ENCODE measurements around the gene CYTH2. TPM values are rescaled to one million over a fixed set of nuclear protein-coding genes. Genes with fewer than 3 reads are reported as not detected.

Gene CYTH2
- polyA plus RNA-seq, 1 donor from 2014 or later = 397 TPM

DNA sequence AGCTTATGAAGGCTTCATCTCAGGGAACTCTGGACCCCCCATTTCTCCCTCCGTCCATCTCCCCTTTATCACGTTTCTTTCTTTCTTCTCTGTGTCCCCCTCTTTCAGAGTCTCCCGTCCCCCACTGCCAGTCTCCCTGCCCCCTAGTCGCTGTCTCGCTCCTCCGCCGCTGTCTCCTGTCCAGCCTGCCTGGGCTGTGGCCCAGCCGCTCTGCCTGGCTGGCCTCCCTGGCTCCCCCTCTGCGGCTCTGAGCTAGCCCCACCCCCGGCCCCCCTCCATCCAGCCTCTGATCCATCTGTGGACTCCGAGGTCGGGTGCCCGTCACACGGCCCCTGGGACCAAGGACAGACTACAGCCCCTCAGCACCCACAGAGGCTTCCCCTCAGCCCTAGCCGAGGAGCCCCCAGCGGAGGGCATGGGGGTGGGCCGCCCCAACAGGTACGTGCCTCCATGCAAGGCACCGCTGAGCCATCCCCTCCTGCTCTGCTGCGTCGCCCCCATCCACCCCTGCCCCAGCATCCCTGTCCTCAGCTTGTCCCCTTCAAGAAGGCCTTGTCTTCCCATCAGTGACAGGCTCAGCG is 14.9 kb upstream of the CYTH2 start:
- Histone ChIP-seq H4K20me1 (ENCODE audit: insufficient read depth) (no peaks in the 10 kb centered on the region), H3K27me3 (ENCODE audit: insufficient read depth, low read depth, low read length) (no peaks in the 10 kb centered on the region), H3K9me2 (ENCODE audit: insufficient read depth, low read length) (no peaks in the 10 kb centered on the region), H3F3A (ENCODE audit: insufficient read depth, low read length, poor library complexity, severe bottlenecking) (no peaks in the 10 kb centered on the region), H3K4me2 (ENCODE audit: low read length) (no peak overlapping the region), H3K9ac (ENCODE audit: low read length) (no peak overlapping the region), H2AFZ (ENCODE audit: low read depth, low read length) (no peak overlapping the region), H3K4me3 (ENCODE audit: low read length) (no peak overlapping the region), H3K36me3 (ENCODE audit: insufficient read depth, low read length) (no peaks in the 10 kb centered on the region), H3K79me2 (replicated peaks; ENCODE audit: insufficient read depth, low read length) (no peaks in the 10 kb centered on the region), H3K27ac (ENCODE audit: low read length) (no peak overlapping the region), H3K9me3 (ENCODE audit: low read length) (no peaks in the 10 kb centered on the region)
- no peak for TF ChIP-seq EZH2 (IDR thresholded peaks at IDR 0.05; ENCODE audit: borderline replicate concordance, insufficient read depth, low read length, poor library complexity, severe bottlenecking)
- TF ChIP-seq EP300 (conservative IDR thresholded peaks at IDR 0.05; ENCODE audit: poor library complexity, severe bottlenecking) = no peak
- TF ChIP-seq, protein P1, sequence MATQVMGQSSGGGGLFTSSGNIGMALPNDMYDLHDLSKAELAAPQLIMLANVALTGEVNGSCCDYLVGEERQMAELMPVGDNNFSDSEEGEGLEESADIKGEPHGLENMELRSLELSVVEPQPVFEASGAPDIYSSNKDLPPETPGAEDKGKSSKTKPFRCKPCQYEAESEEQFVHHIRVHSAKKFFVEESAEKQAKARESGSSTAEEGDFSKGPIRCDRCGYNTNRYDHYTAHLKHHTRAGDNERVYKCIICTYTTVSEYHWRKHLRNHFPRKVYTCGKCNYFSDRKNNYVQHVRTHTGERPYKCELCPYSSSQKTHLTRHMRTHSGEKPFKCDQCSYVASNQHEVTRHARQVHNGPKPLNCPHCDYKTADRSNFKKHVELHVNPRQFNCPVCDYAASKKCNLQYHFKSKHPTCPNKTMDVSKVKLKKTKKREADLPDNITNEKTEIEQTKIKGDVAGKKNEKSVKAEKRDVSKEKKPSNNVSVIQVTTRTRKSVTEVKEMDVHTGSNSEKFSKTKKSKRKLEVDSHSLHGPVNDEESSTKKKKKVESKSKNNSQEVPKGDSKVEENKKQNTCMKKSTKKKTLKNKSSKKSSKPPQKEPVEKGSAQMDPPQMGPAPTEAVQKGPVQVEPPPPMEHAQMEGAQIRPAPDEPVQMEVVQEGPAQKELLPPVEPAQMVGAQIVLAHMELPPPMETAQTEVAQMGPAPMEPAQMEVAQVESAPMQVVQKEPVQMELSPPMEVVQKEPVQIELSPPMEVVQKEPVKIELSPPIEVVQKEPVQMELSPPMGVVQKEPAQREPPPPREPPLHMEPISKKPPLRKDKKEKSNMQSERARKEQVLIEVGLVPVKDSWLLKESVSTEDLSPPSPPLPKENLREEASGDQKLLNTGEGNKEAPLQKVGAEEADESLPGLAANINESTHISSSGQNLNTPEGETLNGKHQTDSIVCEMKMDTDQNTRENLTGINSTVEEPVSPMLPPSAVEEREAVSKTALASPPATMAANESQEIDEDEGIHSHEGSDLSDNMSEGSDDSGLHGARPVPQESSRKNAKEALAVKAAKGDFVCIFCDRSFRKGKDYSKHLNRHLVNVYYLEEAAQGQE (IDR thresholded peaks at IDR 0.05; ENCODE audit: borderline replicate concordance) = no peak
- TF ChIP-seq POLR2AphosphoS5 (IDR thresholded peaks at IDR 0.05) = no peak
- TF ChIP-seq RAD21 (conservative IDR thresholded peaks at IDR 0.05) = no peak
- TF ChIP-seq TAF1 (IDR thresholded peaks at IDR 0.05; ENCODE audit: low read depth) = no peak
- no peak for TF ChIP-seq SMC3 (conservative IDR thresholded peaks at IDR 0.05; ENCODE audit: poor library complexity)
- TF ChIP-seq, protein P2, sequence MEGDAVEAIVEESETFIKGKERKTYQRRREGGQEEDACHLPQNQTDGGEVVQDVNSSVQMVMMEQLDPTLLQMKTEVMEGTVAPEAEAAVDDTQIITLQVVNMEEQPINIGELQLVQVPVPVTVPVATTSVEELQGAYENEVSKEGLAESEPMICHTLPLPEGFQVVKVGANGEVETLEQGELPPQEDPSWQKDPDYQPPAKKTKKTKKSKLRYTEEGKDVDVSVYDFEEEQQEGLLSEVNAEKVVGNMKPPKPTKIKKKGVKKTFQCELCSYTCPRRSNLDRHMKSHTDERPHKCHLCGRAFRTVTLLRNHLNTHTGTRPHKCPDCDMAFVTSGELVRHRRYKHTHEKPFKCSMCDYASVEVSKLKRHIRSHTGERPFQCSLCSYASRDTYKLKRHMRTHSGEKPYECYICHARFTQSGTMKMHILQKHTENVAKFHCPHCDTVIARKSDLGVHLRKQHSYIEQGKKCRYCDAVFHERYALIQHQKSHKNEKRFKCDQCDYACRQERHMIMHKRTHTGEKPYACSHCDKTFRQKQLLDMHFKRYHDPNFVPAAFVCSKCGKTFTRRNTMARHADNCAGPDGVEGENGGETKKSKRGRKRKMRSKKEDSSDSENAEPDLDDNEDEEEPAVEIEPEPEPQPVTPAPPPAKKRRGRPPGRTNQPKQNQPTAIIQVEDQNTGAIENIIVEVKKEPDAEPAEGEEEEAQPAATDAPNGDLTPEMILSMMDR (IDR thresholded peaks at IDR 0.05; ENCODE audit: poor library complexity, severe bottlenecking) = no peak
- no peak for TF ChIP-seq MXI1 (conservative IDR thresholded peaks at IDR 0.05; ENCODE audit: poor library complexity, severe bottlenecking)

DNA sequence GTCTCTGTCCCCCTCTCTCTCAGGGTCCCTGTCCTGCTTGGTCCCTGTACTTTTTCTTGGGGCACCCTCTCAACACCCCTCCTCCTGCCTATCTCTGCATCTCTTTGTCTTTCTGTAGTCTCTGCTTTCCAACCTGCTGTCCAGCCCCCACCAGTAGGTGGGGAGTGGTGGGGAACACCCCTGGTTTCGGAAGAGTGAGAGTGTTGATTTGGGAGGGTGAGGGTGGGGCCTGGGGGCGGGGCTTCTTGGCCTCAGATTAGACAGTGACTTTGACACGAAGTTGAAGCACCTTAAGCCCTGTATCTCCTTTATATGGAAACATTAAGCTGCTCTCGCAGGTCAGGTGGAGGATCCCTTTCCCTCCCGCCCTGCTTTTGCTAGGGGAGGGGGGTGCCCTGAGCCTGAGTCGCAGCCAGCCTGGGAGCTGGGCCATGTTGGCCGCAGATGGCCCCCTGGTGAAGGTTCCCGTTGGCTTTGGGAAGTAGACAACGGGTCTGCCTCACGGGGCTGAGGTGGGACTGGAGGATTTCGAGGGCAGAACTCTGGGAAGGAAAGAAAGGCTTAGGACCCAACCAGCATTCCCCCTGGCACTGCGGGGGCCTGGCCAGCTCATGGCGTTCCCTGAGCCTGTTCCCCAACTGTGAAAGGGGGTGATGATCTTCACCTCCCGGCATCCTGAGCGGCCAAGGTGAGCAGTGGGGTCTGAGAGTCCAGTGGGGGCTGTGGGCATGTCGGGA is 13.8 kb upstream of the CYTH2 start, which contains the start of gene KCNJ14:
TSS of gene KCNJ14 (plus strand) at position 404 of the 737 bp plus-strand sequence. CDS start 6,151 bp downstream, outside the sequence.
- H3K9ac ChIP-seq (ENCODE audit: low read length) = no peak within 1 kb of the TSS
- H3K27ac ChIP-seq (ENCODE audit: low read length) = no peak within 1 kb of the TSS
- H3F3A ChIP-seq (ENCODE audit: insufficient read depth, low read length, poor library complexity, severe bottlenecking) = no peaks in the 10 kb centered on the region
- no peak within 1 kb of the TSS for H3K4me2 ChIP-seq (ENCODE audit: low read length)
- H4K20me1 ChIP-seq (ENCODE audit: insufficient read depth) = no peaks in the 10 kb centered on the region
- no peaks in the 10 kb centered on the region for H3K36me3 ChIP-seq (ENCODE audit: insufficient read depth, low read length)
- H2AFZ ChIP-seq (ENCODE audit: low read depth, low read length) = no peak within 1 kb of the TSS
- no peaks in the 10 kb centered on the region for H3K79me2 ChIP-seq (replicated peaks; ENCODE audit: insufficient read depth, low read length)
- no peaks in the 10 kb centered on the region for H3K9me3 ChIP-seq (ENCODE audit: low read length)
- H3K4me3 ChIP-seq (ENCODE audit: low read length) = no peak within 1 kb of the TSS
- H3K27me3 ChIP-seq (ENCODE audit: insufficient read depth, low read depth, low read length) = no peaks in the 10 kb centered on the region
- TF ChIP-seq RAD21 (conservative IDR thresholded peaks at IDR 0.05) = no peak
- no peak for TF ChIP-seq SMC3 (conservative IDR thresholded peaks at IDR 0.05; ENCODE audit: poor library complexity)
- TF ChIP-seq TAF1 (IDR thresholded peaks at IDR 0.05; ENCODE audit: low read depth) = no peak
- no peak for TF ChIP-seq EZH2 (IDR thresholded peaks at IDR 0.05; ENCODE audit: borderline replicate concordance, insufficient read depth, low read length, poor library complexity, severe bottlenecking)
- no peak for TF ChIP-seq EP300 (conservative IDR thresholded peaks at IDR 0.05; ENCODE audit: poor library complexity, severe bottlenecking)
- TF ChIP-seq, protein P2 (IDR thresholded peaks at IDR 0.05; ENCODE audit: poor library complexity, severe bottlenecking) = no peak
- TF ChIP-seq, protein P1 (IDR thresholded peaks at IDR 0.05; ENCODE audit: borderline replicate concordance) = no peak
- TF ChIP-seq MXI1 (conservative IDR thresholded peaks at IDR 0.05; ENCODE audit: poor library complexity, severe bottlenecking) = no peak
- H3K9me2 ChIP-seq (ENCODE audit: insufficient read depth, low read length) = no peaks in the 10 kb centered on the region
